Measurements from ENCODE around the gene ANKRD29. TPM values are rescaled to one million over a fixed set of nuclear protein-coding genes. Genes with fewer than 3 reads are reported as not detected.
"Not testable (repeated sequence)": the region's sequence is repeated elsewhere in the genome, so short reads cannot be mapped to it uniquely, and the experiment has no call there.

Gene ANKRD29
- total and polyA plus RNA-seq, 2 experiments from 2014 or later, result 0.44 to 0.77 TPM

DNA sequence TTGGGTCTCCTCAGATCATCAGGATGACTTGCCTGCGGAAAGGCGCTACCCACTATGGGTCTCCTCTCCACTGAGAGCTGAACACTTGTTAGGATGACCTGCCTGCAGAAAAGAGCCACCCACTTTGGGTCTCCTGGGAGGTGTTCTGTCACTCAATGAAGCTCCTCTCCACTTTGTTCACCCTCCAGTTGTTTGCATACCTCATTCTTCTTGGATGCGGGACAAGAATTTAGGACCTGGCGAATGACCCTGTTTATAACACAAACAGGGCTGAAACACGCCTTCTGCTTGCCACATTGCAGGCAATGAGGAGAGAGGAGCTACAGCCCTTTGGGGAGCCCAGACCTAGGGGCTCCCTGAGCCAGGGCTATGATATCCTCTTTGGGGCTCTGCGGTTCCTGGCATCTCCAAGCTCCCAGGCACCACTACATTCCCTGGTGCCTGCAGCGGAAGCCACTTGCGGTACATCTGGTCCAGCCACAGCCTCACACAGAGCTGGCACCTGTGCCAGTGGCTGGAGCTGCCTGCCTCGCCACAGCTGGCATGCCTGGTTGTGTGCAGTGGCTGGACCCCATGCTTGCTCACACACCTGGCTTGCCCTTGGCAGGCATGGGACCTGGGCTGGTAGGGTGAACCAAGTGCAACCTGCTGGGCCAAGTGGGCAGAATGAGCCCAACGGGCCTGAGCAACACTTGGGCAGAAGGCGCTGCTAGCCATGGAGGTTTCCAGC, 20.6 kb downstream of the ANKRD29 start:
- TF ChIP-seq, protein P1, sequence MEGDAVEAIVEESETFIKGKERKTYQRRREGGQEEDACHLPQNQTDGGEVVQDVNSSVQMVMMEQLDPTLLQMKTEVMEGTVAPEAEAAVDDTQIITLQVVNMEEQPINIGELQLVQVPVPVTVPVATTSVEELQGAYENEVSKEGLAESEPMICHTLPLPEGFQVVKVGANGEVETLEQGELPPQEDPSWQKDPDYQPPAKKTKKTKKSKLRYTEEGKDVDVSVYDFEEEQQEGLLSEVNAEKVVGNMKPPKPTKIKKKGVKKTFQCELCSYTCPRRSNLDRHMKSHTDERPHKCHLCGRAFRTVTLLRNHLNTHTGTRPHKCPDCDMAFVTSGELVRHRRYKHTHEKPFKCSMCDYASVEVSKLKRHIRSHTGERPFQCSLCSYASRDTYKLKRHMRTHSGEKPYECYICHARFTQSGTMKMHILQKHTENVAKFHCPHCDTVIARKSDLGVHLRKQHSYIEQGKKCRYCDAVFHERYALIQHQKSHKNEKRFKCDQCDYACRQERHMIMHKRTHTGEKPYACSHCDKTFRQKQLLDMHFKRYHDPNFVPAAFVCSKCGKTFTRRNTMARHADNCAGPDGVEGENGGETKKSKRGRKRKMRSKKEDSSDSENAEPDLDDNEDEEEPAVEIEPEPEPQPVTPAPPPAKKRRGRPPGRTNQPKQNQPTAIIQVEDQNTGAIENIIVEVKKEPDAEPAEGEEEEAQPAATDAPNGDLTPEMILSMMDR (IDR thresholded peaks at IDR 0.05; ENCODE audit: low read depth, low read length), result no peak
- H3K4me3 ChIP-seq, result no peak overlapping the region
- H3K36me3 ChIP-seq, result no peaks in the 10 kb centered on the region
- H3K27ac ChIP-seq, result no peak overlapping the region
- H3K4me1 ChIP-seq (ENCODE audit: low read depth), result no peaks in the 10 kb centered on the region
- DNase-seq (ENCODE audit: low read depth in 1 of 2, low spot score in 1 of 2), result no peak
- H3K9me3 ChIP-seq (ENCODE audit: low read depth), result no peaks in the 10 kb centered on the region
- no peaks in the 10 kb centered on the region for H3K27me3 ChIP-seq

DNA sequence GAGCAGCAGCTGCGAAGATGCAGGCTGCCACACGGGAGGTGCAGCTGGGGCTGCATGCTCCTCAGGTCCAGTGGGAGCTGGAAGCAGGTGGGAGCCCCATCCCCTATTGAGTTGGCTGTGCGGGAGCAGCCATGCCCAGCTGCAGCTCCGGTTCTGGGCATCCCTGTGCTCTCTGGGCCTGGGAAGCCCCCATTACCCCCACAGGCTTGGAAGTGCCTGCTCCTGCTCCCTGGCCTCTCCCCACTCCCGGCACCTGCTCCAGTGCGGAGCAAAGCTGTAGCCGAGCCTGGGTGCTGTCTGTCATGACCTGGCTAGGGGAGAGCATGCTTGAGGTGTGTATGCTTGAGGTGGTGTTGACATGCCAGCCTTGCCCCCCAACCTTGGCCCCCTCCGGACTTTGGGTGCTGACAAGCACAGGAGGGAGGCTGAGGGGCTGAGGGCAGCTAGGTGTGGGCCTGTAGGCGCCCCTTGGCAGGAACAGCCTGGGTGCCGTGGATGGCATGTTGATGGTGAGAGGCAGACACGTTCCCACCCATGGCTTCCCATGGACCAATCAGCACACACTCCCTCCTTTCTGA, 21.5 kb downstream of the ANKRD29 start:
- TF ChIP-seq, protein P1 (IDR thresholded peaks at IDR 0.05; ENCODE audit: low read depth, low read length), result no peak

DNA sequence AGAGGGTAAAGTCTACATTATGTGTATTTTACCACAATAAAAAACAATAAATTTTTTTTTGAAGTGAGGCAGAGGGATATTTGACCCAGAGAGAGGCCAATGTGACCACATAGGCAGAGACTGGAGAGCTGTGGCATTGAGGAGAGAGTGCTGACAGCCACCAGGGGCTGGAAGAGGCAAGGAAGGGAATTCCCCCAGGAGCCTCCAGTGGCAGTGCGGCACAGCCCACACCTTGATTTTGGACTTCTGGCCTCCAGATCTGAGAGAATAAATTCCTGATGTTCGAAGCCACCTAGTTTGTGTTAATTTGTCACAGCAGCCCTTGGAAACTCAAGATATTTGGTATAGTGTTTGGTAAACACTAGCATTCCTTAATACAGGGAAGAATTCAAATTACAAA, 22.7 kb downstream of the ANKRD29 start:
- H3K27ac ChIP-seq, result no peak overlapping the region
- no peak overlapping the region for H3K4me3 ChIP-seq
- H3K9me3 ChIP-seq (ENCODE audit: low read depth), result no peaks in the 10 kb centered on the region
- no peaks in the 10 kb centered on the region for H3K4me1 ChIP-seq (ENCODE audit: low read depth)
- no peaks in the 10 kb centered on the region for H3K36me3 ChIP-seq
- TF ChIP-seq, protein P1 (IDR thresholded peaks at IDR 0.05; ENCODE audit: low read depth, low read length), result no peak
- peak in 1 of 2 donors; percentile 46 for DNase-seq (ENCODE audit: low read depth in 1 of 2, low spot score in 1 of 2)
- H3K27me3 ChIP-seq, result no peaks in the 10 kb centered on the region

More for the DNA sequence above, 21.5 kb downstream of the ANKRD29 start:
- H3K9me3 ChIP-seq (ENCODE audit: low read depth), result no peaks in the 10 kb centered on the region
- no peak overlapping the region for H3K4me3 ChIP-seq
- H3K27ac ChIP-seq, result no peak overlapping the region
- H3K27me3 ChIP-seq, result no peaks in the 10 kb centered on the region
- no peaks in the 10 kb centered on the region for H3K36me3 ChIP-seq
- DNase-seq (ENCODE audit: low read depth in 1 of 2, low spot score in 1 of 2), result no peak
- H3K4me1 ChIP-seq (ENCODE audit: low read depth), result no peaks in the 10 kb centered on the region

DNA sequence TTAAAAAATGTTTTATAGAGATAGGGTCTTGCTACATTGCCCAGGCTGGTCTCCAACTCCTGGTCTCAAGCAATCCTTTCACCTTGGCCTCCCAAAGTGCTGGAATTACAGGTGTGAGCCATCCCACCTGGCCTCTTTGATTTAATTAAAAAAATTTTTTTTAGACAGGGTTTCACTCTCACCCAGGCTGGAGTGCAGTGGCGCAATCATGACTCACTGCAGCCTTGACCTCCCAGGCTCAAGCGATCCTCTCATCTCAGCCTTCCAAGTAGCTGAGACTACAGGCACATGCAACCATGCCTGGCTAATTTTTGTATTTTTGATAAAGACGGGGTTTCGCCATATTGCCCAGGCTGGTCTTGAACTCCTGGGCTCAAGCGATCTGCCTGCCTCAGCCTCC, 26.3 kb downstream of the ANKRD29 start:
- H3K4me3 ChIP-seq; H3K36me3 ChIP-seq; H3K4me1 ChIP-seq (ENCODE audit: low read depth); H3K27me3 ChIP-seq; H3K9me3 ChIP-seq (ENCODE audit: low read depth); H3K27ac ChIP-seq: not testable (repeated sequence)
- peak in 1 of 2 donors; percentile 44 for DNase-seq (ENCODE audit: low read depth in 1 of 2, low spot score in 1 of 2)

DNA sequence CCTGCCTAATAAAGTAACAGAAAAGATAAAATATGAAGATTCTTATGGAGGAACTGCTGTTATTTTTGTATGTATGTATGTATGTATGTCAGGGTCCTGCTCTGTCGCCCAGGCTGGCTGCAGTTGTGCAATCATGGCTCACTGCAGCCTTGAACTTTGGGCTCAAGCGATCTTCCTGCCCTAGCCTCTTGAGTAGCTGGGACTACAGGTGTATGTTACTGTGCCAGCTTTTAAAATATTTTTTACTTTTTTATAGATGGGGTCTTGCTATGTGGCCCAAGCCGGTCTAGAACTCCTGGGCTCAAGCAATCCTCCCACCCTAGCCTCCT, 26.7 kb downstream of the ANKRD29 start:
- H3K9me3 ChIP-seq (ENCODE audit: low read depth), result no peaks in the 10 kb centered on the region
- no peaks in the 10 kb centered on the region for H3K36me3 ChIP-seq
- no peak for DNase-seq (ENCODE audit: low read depth in 1 of 2, low spot score in 1 of 2)
- H3K27ac ChIP-seq, result no peak overlapping the region
- no peak overlapping the region for H3K4me3 ChIP-seq
- H3K27me3 ChIP-seq, result no peaks in the 10 kb centered on the region
- H3K4me1 ChIP-seq (ENCODE audit: low read depth), result no peaks in the 10 kb centered on the region
- TF ChIP-seq, protein P1 (IDR thresholded peaks at IDR 0.05; ENCODE audit: low read depth, low read length), result no peak

DNA sequence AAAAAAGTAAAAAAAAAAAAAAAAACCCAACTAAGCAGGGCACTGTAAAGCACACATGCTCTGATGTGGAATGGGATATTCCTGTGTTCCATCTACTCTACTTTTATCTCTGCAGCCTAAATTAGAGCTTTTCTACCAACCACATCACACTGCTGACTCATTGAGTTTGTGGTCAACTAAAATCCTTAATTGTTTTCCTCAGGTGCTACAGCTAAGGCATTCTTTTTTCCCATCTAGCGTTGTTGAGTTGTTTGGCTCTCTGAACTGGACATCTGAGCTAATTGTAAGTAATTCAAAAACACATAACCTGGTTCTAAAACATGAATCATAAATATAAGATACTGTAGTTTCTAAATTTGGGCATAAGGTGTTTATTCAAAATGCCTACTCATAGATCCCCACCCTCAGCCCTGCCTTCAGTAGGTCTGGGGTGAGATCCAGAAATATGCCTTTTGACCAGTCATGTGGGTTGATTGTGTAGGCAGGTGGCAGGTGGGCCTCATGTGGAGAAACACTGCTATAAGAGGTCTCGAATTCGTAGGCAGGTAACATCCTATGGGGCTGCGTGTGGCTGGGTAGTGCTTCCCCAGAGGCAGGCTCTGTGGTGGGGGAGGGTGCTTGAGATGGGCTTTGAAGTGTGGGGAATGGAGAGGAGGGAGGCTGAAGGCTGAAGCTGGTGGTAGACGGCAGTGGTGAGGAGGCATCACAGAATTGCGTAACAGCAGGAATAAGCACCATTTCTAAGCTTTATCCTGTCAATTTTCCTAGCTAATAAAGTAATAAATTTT, 27.2 kb downstream of the ANKRD29 start:
- Histone ChIP-seq H3K4me3 (no peak overlapping the region), H3K27me3 (no peaks in the 10 kb centered on the region), H3K36me3 (no peaks in the 10 kb centered on the region), H3K4me1 (ENCODE audit: low read depth) (no peaks in the 10 kb centered on the region), H3K27ac (no peak overlapping the region), H3K9me3 (ENCODE audit: low read depth) (no peaks in the 10 kb centered on the region)
- DNase-seq (ENCODE audit: low read depth in 1 of 2, low spot score in 1 of 2), result peak in 1 of 2 donors; percentile 26
- TF ChIP-seq, protein P1 (IDR thresholded peaks at IDR 0.05; ENCODE audit: low read depth, low read length), result no peak

Data from cardiac muscle cell (in vitro differentiated cells and primary cell).